Measurements from ENCODE around the gene PDE7B.

GRCh38 chr6:135850882-135851281, 619 bp upstream of the PDE7B start:
- TF ChIP-seq RXRA (IDR thresholded peaks at IDR 0.05) (no peak), TAF1 (conservative IDR thresholded peaks at IDR 0.05) (no peak), CTCF (IDR thresholded peaks at IDR 0.05; ENCODE audit: low read depth, low read length, missing input control) (no peak), ZBTB33 (IDR thresholded peaks at IDR 0.05) (no peak)
